Stimulated activated CD8-positive, alpha-beta memory T cell treated with anti-CD3 and anti-CD28 coated beads, Interleukin-15, amount 100 ng/mL, for 48 hours (primary cell): Measurements from ENCODE around the gene EIF2B1.
"Not testable (repeated sequence)": the region's sequence is repeated elsewhere in the genome, so short reads cannot be mapped to it uniquely, and the experiment has no call there.

Experiments used
- DNase-seq, 2 donors: peaks; one replicate each; pipeline ENCODE4 v3.0.0-alpha.2; 2020; ENCODE audit warnings: low read depth in 2 of 2

EIF2B1 gene

DNA sequence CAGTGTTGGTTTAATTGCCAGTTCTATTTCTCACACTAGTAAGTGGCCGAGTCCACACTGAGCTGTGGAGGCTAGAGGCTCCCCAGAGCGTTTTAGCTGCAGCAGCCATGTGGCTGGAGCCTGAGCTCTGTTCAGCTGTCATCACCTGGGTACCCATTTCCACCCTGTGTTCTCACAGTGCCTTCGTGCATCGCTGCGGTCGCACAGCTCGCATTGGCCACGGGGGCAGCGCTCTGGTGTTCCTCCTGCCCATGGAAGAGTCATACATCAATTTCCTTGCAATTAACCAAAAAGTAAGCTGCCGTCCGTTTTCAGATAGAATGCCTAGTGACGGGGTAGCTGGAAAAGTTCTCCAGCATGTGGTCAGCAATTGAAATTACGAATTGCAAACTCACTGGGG, 15.9 kb downstream of the EIF2B1 start:
- DNase-seq: no peak

- no peak for DNase-seq
These were observed 16.3 kb downstream of the EIF2B1 start for GRCh38 chr12:123617144-123617543.

DNA sequence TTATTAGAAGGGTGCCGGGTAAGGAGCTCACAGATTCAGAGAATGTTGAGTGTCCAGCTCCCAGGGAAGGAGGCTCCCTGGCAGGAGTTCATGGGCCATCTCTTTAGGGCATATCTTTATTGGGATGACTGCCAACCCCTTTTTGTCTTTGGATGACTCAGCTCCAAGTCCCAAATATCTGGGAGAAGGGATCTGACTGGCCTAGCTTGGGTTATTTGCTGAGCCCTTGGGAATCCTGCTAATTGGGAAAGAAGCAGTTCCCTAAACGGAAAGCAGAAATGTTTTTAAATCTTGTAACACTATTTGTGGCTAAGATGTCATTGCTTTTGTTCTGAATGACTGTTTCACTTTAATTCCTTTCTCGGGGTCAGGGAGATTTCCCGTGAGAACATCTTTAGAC, 19.0 kb downstream of the EIF2B1 start:
- DNase-seq: no peak

DNA sequence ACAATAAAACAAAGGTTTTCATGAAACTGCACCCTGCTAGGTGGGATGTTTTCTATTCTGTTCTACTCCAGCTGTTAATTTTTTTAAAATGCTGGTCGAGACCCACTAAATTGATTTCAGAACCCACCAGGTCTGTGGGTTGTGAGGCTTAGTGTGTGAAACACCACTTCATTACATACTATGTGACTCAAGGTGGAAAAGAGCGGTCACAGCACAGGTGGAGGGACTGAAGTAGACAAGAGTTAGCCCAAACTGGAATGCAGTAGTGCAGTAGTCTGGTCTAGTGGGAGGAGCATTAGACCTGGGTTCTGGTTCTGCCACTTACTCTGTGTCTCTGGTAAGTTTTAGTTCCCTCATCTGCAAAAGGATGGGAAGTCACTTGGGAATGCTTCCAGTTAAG, 19.4 kb downstream of the EIF2B1 start:
- DNase-seq: no peak

- no peak for DNase-seq
These were observed 25.3 kb downstream of the EIF2B1 start for GRCh38 chr12:123608182-123608581.

DNA sequence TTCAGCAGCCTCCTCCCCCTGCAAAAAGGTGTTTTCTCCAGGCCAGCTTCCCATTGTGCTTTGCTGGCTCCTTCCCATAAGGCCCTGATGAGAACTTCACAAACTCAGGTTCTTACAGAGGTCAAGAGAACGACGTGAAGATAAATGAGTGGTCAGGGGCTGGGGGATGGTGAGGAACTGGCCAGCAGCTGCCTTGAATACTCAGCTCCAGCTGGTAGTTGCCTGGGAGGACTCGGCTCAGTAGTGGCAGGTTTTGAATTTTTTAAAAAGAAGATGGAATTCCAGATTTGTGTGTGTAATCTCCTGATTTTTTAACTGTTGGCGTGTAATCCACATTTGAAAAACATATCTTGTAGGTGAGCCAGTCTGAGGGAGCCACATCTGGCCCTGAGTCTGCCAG, 25.7 kb downstream of the EIF2B1 start:
- DNase-seq: no peak

GRCh38 chr12:123603495-123603894, 30.0 kb downstream of the EIF2B1 start:
- DNase-seq: not testable (repeated sequence)

- DNase-seq: no peak
These were observed 30.8 kb downstream of the EIF2B1 start for GRCh38 chr12:123602651-123603195.

DNA sequence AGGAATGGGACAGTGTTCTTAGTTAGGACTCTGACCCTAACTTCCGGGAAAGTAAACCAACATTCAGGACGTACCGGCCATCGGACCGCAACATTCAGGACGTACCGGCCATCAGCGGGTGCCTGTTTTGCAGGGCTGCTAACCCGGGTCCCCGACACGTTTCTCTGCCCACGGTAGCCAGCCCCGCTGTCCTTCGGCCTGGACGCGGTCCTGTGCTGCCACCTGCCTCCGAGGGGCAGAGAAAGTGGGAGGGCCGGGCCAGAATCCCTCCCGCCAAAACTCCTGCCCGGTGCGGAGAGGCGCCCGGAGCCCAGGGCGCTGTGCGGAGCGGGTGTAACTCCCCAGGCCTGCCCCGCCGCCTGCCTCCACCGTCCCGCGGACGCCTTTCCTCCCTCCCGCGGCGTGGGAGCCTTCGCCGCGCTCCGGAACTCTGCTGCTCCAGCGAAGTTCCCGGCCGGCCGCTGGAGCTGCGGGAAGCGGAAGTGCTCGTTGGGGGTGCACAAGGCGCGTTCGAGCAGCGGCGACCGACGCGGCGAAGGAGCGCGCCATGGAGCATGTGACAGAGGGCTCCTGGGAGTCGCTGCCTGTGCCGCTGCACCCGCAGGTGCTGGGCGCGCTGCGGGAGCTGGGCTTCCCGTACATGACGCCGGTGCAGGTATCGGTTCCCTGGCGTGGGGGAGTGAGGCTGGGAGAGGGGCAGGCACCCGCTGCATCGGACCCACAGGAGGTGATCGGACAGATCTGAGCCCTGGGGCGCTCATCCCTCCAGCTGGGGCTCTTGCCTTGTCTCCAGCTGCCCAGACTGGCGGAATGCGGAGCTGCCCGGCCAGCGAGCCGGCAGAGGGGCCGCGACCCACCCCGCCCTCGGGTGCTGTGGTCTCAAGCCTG, 31.6 kb downstream of the EIF2B1 start, which contains the start of gene DDX55:
DDX55 (plus strand) TSS at position 498 of the 888 bp plus-strand sequence; CDS start at position 548, 50 bp downstream.
- peak; percentile 77 for DNase-seq

- no peak for DNase-seq
These were observed 33.8 kb downstream of the EIF2B1 start for GRCh38 chr12:123599721-123600120.

GRCh38 chr12:123599310-123599709, 34.2 kb downstream of the EIF2B1 start:
- no peak for DNase-seq

DNA sequence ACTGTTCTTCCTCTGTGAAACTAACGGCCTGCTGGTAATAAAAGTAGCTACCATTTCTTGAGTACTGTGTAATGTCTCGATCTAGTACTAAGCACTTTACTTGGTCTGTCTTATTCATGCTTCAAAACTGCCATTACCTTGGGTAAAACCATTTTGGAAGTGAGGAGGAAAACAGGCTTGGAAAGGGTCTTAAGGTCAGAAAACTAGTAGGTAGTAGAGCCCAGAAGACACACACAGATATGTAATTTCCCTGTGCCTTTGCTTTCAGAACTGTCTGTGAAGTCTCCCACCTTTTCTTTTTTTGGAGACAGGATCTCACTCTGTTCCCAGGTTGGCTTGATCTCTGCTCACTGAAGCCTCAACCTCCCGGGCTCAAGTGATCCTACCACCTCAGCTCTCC, 35.0 kb downstream of the EIF2B1 start:
- DNase-seq: no peak

DNA sequence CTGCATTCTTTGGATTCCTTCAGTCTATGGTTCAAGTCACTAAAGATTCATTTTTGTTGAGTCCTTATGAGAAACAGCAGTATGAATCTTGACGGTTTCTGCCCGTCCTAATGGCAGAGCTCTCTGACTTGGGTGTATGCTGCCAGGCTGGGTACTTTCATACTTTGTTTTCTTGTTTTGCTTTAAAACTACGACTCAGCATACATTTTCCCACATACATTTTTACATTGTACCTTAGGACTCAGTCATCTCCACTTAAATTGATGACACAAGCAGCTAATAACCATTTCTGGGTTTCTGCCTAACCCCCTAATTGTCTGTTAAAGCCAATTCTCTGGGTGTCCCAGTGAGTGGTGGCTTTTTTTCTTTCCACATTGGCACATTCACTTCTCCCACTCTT, 36.4 kb downstream of the EIF2B1 start:
- DNase-seq: no peak

DNA sequence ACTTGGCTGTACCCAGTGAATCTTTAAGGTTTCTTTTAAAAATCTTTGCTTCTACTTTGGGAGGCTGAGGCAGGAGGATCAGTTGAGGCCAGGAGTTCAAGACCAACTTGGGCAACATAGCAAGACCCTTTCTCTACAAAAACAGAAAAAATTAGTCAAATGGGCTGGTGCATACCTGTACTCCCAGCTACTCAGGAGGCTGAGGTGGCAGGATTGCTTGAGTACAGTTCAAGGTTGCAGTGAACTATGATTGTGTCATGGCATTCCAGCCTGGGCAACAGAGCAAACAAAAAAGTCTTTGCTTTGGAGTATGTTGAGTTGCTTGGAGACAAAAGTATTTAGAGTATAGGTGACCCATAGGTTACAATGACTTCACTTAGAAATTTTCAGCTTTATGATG, 37.8 kb downstream of the EIF2B1 start:
- DNase-seq: no peak

GRCh38 chr12:123591702-123592481, 41.6 kb downstream of the EIF2B1 start:
- no peak for DNase-seq

GRCh38 chr12:123580772-123581171, 52.7 kb downstream of the EIF2B1 start:
- DNase-seq: no peak

DNA sequence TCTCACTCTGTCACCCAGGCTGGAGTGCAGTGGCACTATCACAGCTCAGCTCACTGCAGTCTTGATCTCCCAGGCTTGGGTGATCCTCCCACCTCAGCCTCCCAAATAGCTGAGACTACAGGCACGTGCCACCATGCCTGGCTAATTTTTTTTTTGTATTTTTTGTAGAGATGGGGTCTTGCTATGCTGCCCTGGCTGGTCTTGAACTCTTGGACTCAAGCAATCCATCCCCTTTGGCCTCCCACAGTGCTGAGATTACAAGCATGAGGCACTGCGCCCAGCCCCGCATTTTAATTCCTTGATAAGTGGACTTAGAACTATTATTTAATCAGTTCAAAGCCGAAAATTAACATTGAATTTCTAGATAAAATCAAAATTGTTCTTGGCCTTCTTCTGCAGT, 54.7 kb downstream of the EIF2B1 start:
- not testable (repeated sequence) for DNase-seq

DNA sequence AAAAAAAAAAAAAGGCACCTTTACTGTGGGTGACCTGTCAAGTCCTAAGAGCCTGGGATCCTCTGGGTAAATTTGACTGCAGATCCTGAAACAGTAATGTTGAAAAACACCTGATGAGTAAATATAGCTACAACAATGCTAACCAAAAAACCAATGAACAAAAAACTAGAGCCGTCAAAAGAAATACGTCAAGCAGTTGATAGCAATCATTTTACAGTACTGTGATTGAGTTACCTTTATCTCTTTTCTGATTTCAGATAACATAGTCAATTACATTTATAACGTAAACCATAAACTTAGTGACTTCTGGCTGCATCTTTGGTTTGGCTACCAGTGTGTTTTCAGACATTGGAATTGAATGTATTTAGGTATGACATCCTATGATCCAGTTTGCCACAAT, 55.2 kb downstream of the EIF2B1 start:
- DNase-seq: no peak

- no peak for DNase-seq
These were observed 56.9 kb downstream of the EIF2B1 start for GRCh38 chr12:123576611-123577010.

DNA sequence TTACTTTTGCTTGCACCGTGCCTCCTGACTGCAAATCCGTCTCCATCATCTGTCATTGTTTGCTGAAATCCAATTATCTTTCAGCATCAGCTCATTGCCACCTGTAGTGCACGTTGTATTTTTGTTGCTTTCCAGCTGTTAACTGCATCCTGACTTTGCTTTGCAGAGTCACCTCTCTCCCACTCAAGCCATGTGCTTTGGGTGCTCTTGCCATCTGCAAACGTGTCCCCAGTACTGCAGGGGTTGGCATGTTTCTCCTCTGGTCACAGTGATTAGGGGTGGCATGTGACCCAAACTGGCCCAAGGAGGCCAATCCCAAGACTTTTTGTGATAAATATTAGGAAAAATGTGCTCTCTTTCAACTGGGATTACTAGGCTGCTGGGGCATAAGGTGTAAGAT, 59.6 kb downstream of the EIF2B1 start:
- no peak for DNase-seq

DNA sequence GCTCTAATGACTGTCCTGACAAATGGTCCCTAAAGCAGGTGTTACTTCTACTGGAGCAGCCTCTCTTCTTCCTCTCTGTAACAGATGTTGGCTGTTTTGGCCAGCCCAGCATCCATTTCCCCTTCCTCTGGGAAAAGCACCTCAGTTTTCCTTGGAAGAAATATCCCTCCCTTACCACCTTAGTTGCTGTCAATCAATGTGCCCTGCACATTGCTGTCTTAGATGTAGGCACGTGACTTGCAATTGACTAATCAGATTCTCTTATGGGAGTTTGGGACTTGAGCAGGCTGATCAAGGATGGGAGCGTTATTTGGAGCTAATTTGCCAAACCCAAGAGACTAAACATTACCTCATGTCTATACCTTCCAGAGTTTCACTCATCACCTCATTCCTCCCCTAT, 61.1 kb downstream of the EIF2B1 start:
- DNase-seq: no peak

DNA sequence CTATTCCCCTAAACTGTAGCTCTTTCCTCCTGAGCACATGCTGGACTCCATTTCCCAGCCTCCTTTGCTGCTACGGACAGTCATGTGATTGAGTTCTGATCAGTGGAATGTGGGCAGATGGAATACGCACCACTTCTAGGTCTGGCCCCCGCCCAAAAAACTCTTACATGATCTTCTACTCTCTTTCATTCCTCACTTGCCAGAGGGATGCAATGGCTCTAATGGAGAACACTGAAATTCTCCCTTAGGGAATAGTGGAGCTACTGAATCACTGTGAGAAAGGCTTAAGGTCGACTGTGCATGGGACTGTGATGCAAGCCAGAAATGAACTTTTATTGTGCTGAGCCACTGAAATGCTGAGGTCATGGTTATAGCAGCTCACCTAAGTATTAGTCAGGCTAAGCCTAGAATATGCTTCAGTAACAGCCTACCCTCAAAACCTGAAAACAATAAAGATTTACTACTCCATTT, 62.1 kb downstream of the EIF2B1 start:
- DNase-seq: no peak
